COR-L47 (cell line): ENCODE measurements around the gene TEX29.

Experiments
- DNase-seq: peaks from one replicate; lab custom pipeline; 2025; lab: John Stamatoyannopoulos, UW

The TEX29 gene

GRCh38 chr13:111339366-111340143 lies 19.1 kb downstream of the TEX29 start:
- no peak for DNase-seq

DNA sequence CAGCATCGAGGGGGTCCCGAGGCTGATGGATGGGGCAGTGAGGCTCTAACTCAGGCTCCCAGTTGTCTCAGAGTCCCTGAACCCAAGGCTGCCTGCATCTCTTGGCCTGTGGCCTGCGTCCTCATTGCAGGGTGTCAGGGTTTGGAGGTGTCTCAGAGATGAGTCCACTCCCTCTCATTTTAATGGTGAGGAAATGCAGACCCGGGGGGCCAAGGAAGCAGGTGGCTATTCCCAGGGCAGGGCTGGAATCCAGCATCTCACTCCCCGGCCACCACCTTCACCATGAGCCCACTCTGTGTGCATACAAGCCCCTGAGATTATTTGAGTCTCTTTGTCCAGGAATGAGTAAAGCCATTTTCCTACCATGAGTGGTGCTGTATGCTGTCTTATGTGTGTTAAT lies 21.4 kb downstream of the TEX29 start:
- DNase-seq = no peak

GRCh38 chr13:111342721-111343120 lies 22.3 kb downstream of the TEX29 start:
- DNase-seq = no peak

GRCh38 chr13:111343186-111343805 lies 22.9 kb downstream of the TEX29 start:
- DNase-seq = no peak

DNA sequence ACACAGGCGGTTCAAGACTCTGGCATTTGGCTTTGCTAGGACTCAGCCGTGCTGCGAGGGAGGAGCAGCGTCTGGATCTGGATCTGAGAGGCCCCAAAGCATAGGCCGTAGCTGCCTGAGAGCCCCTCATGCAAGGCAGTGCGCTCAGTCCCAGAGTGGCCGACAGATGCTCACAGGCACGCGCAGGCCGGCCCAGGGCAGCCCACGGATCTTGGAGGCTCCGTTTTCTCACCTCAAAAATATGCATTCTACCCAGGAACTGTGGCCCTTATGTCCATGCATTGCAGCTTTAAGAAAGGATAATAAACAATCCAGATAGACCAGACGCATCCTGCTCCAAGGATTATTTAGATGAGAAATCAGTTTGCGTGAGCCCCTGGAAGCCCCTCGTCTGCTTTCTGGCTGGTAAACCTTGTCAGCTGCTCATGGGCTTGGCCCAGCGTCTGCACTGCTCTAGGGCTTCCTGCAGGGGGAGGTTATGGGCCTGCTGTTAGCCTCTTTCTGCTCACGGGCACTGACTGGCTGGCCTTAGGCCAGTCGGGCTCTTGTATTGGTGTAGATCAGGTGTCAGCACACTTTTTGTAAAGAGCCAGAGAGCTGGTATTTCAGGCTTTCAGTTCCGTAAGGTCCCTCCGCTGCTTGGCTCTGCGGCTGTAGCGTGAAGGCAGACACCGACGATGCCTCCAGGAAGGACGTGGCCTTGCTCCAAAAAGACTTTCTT lies 24.2 kb downstream of the TEX29 start:
- peak; percentile 89 for DNase-seq

DNA sequence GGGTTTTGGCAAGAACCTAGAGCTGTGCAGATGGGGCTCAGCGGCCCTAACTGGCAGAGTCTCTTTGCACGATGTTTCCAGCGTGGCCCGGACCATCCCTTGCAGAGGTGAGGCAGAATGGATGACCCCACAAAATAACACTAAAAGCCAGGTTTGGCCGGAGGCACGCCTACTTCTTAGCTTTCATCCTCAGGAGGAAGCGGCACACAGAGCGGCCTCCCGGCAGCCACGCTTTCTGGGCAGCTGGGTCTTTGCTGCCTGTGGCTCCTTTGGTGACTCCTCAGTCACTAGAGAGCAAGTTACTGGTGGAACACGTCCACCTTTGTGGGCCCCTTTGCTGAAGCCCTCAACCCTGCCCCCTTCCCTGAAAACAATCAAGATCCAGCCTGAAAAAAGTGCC lies 25.2 kb downstream of the TEX29 start:
- no peak for DNase-seq

DNA sequence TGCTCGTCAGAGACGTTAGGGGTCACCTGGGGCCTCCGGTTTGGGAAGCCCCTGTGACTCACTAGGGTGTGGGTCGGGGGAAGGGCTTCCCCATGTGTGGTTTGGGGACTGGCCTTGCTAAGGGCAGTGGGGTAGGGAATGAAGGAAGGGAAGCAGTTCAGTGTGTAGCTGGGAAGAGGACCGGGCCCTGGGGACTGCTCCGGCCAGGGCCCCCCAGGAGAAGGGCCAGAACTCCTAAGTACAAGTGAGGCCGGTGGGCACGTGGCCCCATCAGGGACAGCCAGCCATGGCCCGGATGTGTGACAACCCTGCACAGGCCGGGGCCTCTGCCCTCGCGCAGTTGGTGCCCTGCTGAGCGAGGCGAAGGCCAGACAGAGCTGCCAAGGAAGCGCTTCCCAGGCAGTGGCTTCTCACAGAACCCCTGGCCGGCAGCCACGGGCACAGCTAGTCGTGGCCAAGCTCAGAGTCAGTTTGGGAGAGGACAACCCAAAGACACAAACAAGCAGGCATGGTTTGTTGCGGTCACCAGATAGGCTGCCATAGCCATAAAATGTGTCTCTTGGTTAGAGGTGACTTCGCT lies 25.7 kb downstream of the TEX29 start:
- DNase-seq = no peak

GRCh38 chr13:111347438-111347837 lies 27.0 kb downstream of the TEX29 start:
- no peak for DNase-seq

DNA sequence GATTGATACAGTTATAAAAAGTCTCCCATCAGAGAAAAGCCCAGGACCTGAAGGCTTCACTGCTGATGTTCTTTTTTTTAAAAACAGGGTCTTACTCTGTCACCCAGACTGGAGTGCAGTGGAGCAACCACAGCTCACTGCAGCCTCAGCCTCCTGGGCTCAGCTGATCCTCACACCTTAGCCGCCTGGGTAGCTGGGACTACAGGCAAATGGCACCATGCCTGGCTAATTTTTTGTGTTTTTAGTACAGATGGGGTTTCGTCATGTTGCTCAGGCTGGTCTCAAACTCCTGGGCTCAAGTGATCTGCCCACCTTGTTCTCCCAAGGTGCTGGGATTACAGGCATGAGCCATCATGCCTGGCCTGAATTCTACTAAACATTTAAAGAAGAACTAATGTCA lies 33.1 kb downstream of the TEX29 start:
- DNase-seq = no peak

GRCh38 chr13:111354789-111355188 lies 34.3 kb downstream of the TEX29 start:
- no peak for DNase-seq

DNA sequence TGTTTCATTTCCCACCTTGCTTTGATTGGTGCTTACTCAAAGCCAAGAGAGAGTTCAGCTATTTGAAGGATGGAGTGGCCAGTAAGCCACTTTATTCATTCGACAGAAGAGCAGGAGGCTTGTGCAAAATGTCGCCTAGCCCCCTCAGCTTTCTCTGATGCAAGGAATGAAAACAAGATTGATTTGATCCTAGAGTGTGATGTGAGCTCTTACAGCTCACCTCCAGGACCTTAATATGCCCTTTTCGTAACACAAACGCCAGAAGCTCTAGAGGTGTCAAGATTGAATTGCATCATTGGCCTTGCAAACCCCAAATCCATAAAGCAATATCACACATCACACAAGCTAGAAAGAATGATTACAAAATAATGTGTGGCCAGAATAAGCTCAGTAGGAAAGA lies 36.4 kb downstream of the TEX29 start:
- DNase-seq = no peak

GRCh38 chr13:111359237-111359915 lies 38.9 kb downstream of the TEX29 start:
- DNase-seq = no peak

- DNase-seq = no peak
Observed at GRCh38 chr13:111359930-111360329, 39.5 kb downstream of the TEX29 start.

DNA sequence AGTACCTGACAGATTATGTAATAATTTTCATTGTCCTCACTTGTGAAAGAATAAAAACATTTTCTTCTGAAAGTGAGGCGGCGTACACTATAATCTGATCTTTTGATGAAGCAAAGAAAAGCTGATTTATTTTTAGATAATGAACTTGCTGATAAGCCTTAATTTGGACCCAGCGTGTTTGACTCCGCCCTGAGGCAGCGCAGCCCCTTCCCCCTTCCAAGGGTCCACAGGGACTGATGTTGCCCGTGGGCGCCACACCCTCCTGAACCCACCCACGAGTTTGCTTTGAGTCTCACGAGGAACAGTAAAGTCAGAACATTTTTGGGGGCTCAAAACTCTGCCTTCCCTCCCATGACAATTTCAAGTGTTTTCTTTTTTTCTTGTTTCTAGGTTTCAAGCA lies 40.0 kb downstream of the TEX29 start:
- no peak for DNase-seq

- no peak for DNase-seq
Observed at GRCh38 chr13:111361046-111361872, 40.8 kb downstream of the TEX29 start.

DNA sequence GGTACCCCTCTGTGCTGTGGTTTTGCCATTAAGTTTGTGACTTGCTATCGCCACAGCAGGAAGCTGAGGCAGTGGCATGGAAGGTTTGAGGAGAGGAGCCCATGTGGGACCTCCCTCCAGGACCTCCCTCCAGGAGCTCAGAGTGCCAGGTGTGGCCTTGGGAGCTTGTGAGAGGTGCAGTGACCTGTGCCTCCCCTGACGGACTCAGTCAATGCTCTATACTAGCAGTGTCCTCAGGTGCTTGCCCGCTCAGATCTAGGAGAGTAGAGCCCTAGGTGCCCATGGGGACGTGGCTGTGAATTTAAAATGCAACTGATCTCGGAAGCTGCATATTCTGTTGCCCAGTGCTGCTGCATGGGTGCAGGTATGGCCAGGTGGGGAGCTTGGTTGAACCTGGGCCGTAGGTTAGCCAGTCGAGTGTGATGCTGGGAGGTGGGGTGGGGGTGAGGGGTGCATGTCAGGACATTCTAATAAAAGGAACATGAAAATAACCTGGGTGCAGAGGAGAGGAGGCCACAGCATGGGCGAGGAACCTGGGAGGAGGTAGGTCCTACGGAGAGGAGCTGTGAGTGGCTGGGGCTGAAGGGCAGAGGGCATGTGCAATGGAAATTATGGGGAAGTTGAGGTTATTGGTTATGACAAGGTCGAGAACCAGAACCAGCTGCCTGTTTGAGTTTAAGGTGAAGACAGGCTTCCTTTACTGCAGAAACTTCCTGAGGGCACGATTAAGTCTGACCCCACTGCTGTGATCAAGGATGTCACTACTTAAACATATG lies 41.6 kb downstream of the TEX29 start:
- DNase-seq = no peak

DNA sequence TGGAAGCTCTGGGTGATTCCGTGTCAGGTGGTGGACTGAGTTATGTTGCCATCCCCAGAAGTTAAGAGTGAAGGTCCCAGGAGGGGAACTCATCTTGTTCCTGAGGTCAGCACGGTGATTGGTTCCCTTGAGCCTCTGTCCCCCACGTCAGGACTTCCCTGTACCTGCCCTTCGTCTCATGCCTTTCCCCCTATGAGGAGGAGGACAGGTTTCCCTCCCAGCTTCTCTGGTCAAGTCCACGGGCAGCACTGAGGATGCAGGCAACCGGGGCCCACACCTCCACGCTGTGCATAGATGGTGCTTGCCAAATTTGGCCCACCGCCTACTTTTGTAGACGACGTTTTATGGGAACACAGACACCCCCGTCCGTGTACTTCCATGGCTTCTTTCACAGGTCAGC lies 42.7 kb downstream of the TEX29 start:
- no peak for DNase-seq

DNA sequence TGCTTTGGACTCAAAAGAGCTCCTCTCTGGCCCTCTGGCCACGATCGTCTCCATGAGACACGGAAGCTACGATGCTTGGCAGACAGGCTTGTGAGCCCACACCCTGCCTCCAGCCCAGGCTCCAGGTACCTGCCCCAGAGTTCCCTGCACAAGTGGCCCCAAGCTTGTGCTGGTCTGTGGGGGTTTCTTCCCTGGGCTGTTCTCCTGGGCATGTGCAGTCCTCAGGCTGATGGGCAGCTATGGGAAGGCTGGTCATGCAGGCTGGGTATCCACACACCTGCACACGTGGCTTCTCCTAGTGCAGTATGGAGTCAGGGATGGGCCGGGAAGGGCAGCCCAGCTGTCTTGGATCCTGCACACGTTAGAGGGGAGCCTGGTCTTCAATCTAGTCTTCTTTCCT lies 43.1 kb downstream of the TEX29 start:
- DNase-seq = no peak

DNA sequence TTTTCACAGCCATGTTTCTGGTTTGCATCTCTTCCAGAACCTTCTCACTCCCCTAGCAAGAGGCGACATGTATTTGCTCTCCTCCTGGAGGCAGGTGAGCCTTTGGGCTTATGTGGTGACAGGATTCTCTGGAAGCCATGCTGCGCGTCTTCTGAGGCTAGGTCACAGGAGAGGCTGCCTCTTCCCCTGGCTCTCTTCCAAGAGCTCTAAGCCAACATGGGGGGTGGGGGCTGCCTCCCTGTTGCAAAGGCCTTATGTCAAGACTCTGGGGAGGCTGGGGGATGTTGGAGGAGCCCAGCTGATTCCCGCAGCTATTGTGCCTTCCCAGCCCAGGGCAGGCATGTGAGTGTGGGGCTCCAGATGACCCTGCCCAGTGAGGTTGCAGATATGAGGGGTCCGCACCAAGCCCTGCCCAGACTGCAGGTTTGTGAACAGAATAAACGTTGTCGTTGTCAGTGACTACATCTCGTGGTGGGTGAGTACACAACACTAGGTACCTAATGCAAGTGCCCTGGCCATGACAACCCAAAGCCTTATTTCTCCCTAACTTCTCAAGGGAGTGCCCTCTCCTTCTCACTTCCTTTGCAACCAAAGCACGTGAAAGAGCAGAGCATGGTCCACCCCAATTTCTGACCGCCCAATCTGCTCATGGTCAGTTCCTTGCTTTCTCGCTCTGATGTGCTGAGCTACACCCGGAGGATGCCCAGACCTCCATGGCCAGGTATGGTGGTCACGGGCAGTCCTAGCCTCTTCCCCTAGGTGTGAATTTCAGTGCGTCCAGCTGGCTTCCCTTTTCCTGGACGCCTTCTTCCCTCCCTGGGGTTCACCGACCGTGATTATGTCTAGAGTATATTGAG lies 44.9 kb downstream of the TEX29 start:
- DNase-seq = no peak

DNA sequence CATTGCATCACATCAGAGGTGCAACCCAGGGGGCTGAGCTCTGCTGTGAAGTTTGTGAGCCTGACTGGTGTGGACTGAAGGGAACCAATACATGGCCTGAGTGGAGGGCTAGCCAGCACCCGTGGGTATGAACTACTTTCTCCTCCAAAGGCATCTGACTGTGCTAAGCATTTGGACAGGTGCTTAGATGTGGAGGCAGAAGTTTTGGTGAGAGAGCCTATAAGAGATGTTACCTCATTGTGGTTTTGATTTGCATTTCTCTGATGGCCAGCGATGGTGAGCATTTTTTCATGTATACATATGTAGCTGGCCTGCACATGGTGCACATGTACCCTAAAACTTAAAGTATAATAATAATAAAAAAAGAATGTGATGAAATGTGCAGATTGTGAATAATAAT lies 46.9 kb downstream of the TEX29 start:
- DNase-seq = no peak
